NT2/D1 (cell line): ENCODE data around the gene AIFM3.

ENCODE experiments used
- DNase-seq: peaks from one replicate; pipeline ENCODE4 v3.0.0-alpha.2; 2011; ENCODE audit warnings: low read depth, low spot score
- H3K27me3 ChIP-seq: 2 replicates; pipeline ENCODE4 v1.6.0; 2011; ENCODE audit warnings: mild to moderate bottlenecking; ENCODE audit not compliant: insufficient read length, insufficient read depth
- H3K36me3 ChIP-seq: 2 replicates; pipeline ENCODE4 v1.6.1; 2011; ENCODE audit warnings: mild to moderate bottlenecking, low read length, mixed read lengths; ENCODE audit not compliant: insufficient read depth, insufficient read length
- H3K4me1 ChIP-seq: 2 replicates; pipeline ENCODE4 v1.5.1; 2011; ENCODE audit not compliant: insufficient read depth, insufficient read length
- H3K4me3 ChIP-seq: 2 replicates; pipeline ENCODE4 v1.5.1; 2011; ENCODE audit warnings: low read depth; ENCODE audit not compliant: insufficient read length
- H3K9ac ChIP-seq: 2 replicates; pipeline ENCODE4 v1.6.0; 2011; ENCODE audit warnings: low read depth; ENCODE audit not compliant: insufficient read length
- H3K9me3 ChIP-seq: 2 replicates; pipeline ENCODE4 v1.5.1; 2011; ENCODE audit warnings: mild to moderate bottlenecking, low read length; ENCODE audit not compliant: insufficient read depth
- SUZ12 ChIP-seq: IDR thresholded peaks from 2 replicates; pipeline ENCODE4 v1.6.1; 2011; ENCODE audit not compliant: insufficient read length, insufficient read depth; ENCODE audit errors: extremely low read depth
- YY1 ChIP-seq: IDR thresholded peaks from 2 replicates; pipeline ENCODE4 v1.6.1; 2011; ENCODE audit not compliant: insufficient read length, insufficient read depth
- ZNF274 ChIP-seq: IDR thresholded peaks from 2 replicates; pipeline ENCODE4 v1.6.1; 2011; ENCODE audit warnings: mild to moderate bottlenecking, low read depth, low read length

Gene AIFM3

GRCh38 chr22:20979940-20980453 is 12.9 kb downstream of the AIFM3 start:
- TF ChIP-seq SUZ12 = no peak
- no peak for TF ChIP-seq YY1
- no peak for TF ChIP-seq ZNF274
- DNase-seq = no peak
- H3K27me3 ChIP-seq = peaks cover 12% of the 10 kb centered on the region
- H3K9me3 ChIP-seq = no peaks in the 10 kb centered on the region
- peaks cover 5% of the 10 kb centered on the region for H3K4me1 ChIP-seq
- peaks cover 17% of the 10 kb centered on the region for H3K36me3 ChIP-seq
- H3K9ac ChIP-seq = peak overlapping the region; percentile 86
- H3K4me3 ChIP-seq = peak overlapping the region; percentile 48

GRCh38 chr22:20980523-20980922 is 13.5 kb downstream of the AIFM3 start:
- peaks cover 5% of the 10 kb centered on the region for H3K4me1 ChIP-seq
- H3K4me3 ChIP-seq = peak overlapping the region; percentile 48
- H3K36me3 ChIP-seq = peaks cover 20% of the 10 kb centered on the region
- DNase-seq = no peak
- H3K27me3 ChIP-seq = peaks cover 12% of the 10 kb centered on the region
- no peak for TF ChIP-seq YY1
- no peak for TF ChIP-seq ZNF274
- no peak for TF ChIP-seq SUZ12
- H3K9ac ChIP-seq = peak overlapping the region; percentile 98
- H3K9me3 ChIP-seq = no peaks in the 10 kb centered on the region

- peaks cover 26% of the 10 kb centered on the region for H3K36me3 ChIP-seq
- no peaks in the 10 kb centered on the region for H3K9me3 ChIP-seq
- H3K27me3 ChIP-seq = peaks cover 12% of the 10 kb centered on the region
- no peak for DNase-seq
- peaks cover 5% of the 10 kb centered on the region for H3K4me1 ChIP-seq
- H3K9ac ChIP-seq = peak overlapping the region; percentile 98
- H3K4me3 ChIP-seq = peak overlapping the region; percentile 86
- TF ChIP-seq YY1 = no peak
- no peak for TF ChIP-seq SUZ12
- no peak for TF ChIP-seq ZNF274
These were observed 14.1 kb downstream of the AIFM3 start for GRCh38 chr22:20980938-20981722.

GRCh38 chr22:20981787-20982562 is 14.9 kb downstream of the AIFM3 start, which contains the start of gene LZTR1:
Gene LZTR1, plus strand, starts transcription at chr22:20982297. Its CDS starts 75 bp downstream, at chr22:20982372.
- DNase-seq = peak; percentile 63
- Histone ChIP-seq H3K4me1 (peaks cover 5% of the 10 kb centered on the region), H3K9ac (peak within 1 kb of the TSS; percentile 98), H3K36me3 (peaks cover 26% of the 10 kb centered on the region), H3K9me3 (no peaks in the 10 kb centered on the region), H3K27me3 (peaks cover 12% of the 10 kb centered on the region), H3K4me3 (peak within 1 kb of the TSS; percentile 86)
- TF ChIP-seq YY1 = no peak
- no peak for TF ChIP-seq ZNF274
- no peak for TF ChIP-seq SUZ12

- no peak for DNase-seq
These were observed 15.5 kb downstream of the AIFM3 start for GRCh38 chr22:20982563-20982882.

GRCh38 chr22:20983081-20983771 is 16.2 kb downstream of the AIFM3 start:
- TF ChIP-seq ZNF274 = no peak
- no peak for TF ChIP-seq YY1
- TF ChIP-seq SUZ12 = no peak
- no peak for DNase-seq
- H3K4me1 ChIP-seq = peaks cover 5% of the 10 kb centered on the region
- H3K9me3 ChIP-seq = no peaks in the 10 kb centered on the region
- peaks cover 4% of the 10 kb centered on the region for H3K27me3 ChIP-seq
- H3K9ac ChIP-seq = peak overlapping the region; percentile 98
- H3K36me3 ChIP-seq = peaks cover 35% of the 10 kb centered on the region
- H3K4me3 ChIP-seq = peak overlapping the region; percentile 86

More at GRCh38 chr22:20982563-20982882, 15.5 kb downstream of the AIFM3 start:
- Histone ChIP-seq H3K4me3 (peak overlapping the region; percentile 86), H3K9ac (peak overlapping the region; percentile 98), H3K36me3 (peaks cover 28% of the 10 kb centered on the region), H3K4me1 (peaks cover 5% of the 10 kb centered on the region), H3K27me3 (peaks cover 10% of the 10 kb centered on the region), H3K9me3 (no peaks in the 10 kb centered on the region)
- TF ChIP-seq SUZ12 (no peak), YY1 (no peak), ZNF274 (no peak)

GRCh38 chr22:20985720-20986119 is 18.7 kb downstream of the AIFM3 start:
- Histone ChIP-seq H3K4me1 (peaks cover 1% of the 10 kb centered on the region), H3K36me3 (peaks cover 55% of the 10 kb centered on the region), H3K27me3 (no peaks in the 10 kb centered on the region), H3K4me3 (no peak overlapping the region), H3K9me3 (no peaks in the 10 kb centered on the region), H3K9ac (no peak overlapping the region)
- TF ChIP-seq SUZ12 = no peak
- TF ChIP-seq YY1 = no peak
- TF ChIP-seq ZNF274 = no peak
- DNase-seq = no peak
